C4-2B (cell line): Measurements from ENCODE around the gene NSMF.

Experiments
- H3K27ac ChIP-seq: fragments of 450-650 bp; 2 replicates; pipeline ENCODE4 v1.5.1; 2017
- ZFX ChIP-seq: fragments of 450-650 bp; IDR thresholded peaks from 2 replicates; pipeline ENCODE4 v1.6.1; 2017
- TF ChIP-seq, protein P1 (sequence below): fragments of 450-650 bp; conservative IDR thresholded peaks from 2 replicates; pipeline ENCODE4 v1.5.1; 2017; ENCODE audit warnings: mild to moderate bottlenecking

The NSMF gene

DNA sequence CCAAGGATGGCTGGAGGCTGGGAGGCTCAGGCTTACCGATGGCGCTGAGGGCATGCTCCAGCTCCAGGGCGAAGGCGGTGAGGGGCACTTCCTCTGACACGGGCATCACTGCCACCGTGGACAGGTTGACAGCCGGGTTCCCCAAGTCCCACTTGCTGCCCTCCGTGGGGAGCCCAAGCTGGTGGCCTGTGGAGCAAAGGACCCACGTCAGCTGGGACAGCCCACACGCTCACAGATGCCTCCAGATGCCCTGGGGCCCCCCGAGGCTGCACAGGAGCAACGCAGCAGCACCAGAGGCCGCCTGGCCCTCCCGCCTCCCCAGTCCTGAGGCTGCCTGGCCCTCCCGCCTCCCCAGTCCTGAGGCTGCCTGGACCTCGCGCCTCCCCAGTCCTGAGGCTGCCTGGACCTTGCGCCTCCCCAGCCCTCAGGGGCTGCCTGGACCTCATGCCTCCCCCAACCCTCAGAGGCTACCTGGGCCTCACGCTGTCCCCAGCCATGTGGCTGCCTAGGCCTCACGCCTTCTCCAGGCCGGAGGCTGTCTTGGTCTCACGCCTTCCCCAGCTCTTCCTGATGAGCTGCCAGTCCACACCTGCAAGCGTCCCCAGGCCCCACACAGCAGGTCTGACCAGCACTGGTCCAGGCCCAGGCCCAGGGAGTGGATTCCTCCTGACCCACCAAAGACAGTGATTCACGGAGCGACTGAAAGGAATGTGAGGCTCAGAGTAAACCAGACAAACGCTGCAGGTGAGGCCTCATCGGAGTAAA is 25.6 kb upstream of the NSMF start:
- peak overlapping the region; percentile 75 for H3K27ac ChIP-seq
- TF ChIP-seq, protein P1, sequence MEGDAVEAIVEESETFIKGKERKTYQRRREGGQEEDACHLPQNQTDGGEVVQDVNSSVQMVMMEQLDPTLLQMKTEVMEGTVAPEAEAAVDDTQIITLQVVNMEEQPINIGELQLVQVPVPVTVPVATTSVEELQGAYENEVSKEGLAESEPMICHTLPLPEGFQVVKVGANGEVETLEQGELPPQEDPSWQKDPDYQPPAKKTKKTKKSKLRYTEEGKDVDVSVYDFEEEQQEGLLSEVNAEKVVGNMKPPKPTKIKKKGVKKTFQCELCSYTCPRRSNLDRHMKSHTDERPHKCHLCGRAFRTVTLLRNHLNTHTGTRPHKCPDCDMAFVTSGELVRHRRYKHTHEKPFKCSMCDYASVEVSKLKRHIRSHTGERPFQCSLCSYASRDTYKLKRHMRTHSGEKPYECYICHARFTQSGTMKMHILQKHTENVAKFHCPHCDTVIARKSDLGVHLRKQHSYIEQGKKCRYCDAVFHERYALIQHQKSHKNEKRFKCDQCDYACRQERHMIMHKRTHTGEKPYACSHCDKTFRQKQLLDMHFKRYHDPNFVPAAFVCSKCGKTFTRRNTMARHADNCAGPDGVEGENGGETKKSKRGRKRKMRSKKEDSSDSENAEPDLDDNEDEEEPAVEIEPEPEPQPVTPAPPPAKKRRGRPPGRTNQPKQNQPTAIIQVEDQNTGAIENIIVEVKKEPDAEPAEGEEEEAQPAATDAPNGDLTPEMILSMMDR, result no peak
- TF ChIP-seq ZFX, result peak; percentile 78; the same call in 1 of the 2 replicates

DNA sequence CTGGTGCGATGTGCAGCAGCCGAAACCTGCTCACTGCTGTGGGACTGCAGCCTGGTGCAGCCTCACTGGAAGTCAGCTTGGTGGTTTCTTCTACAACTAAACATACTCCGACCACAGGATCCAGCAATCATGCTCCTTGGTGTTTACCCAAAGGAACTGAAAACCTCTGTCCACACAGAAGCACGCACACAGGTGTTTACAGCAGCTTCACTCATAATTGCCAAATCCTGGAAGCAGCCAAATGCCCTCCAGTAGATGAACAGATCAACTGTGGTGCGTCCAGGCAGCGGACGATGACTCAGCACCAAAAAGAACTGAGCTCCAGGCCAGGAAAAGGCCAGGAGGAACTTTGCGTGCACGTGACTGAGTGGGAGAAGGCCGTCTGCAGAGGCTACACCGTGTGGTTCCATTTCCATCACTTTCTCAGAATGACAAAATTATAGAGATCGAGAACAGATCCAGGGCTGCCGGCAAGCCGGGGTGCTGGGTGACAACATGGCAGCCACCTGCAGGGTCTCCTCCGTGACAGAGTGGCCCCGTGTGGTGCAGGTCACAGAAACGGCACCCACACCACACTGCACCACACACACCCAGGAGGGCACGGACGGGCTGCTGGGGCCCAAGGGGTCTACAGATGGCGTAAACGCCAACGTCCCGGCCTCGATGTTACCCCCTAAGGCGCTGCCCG is 23.1 kb upstream of the NSMF start:
- TF ChIP-seq ZFX, result no peak
- TF ChIP-seq, protein P1, result no peak
- peak overlapping the region; percentile 91 for H3K27ac ChIP-seq

DNA sequence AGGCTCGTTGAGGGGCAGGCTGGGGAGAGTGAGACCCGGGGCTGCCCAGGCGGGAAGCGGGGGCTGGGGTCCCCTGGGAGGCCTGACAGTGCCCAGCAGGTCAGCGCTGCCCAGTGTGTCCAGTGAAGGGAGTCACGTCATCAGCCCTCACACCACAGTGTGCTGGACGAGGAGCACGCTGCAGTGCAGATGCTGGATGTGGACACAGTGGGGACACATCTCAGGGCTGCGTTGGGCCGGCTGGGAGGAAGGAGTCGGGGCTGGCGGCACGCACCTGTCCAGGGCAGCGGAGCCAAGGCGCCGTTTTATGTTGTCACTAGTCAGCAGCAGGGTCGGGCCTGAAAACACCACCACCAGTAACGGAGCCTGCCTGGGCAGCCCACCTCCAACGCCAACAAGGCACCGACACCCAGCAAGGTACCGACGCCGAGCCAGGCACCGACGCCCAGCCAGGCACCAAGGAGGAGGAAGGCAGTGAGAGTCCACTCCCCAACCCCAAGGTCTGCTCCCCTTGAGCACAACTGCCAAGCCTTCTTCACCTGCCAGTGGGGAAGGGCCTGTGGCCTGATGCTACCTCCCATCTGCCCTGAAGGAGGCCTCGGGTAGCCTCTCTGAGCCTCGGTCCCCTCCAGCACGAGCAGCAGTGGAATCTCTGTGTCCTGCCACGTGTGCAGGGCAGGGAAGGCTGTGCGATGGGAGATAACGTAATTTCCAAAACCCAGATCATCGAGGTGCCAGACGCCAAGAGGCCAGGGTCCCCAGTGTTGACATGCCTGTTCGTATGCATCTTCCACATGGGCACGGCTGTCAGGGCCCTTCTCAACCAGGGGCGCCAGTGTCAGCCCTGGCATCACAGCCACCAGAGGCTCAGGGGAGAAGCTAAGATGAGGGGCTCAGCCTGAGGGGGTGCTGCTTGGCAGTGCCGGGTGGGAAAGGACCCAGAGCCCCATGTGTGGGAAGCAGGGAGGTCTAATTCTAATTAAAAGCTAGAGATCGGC is 21.9 kb upstream of the NSMF start:
- peak overlapping the region; percentile 91 for H3K27ac ChIP-seq
- TF ChIP-seq ZFX, result no peak
- TF ChIP-seq, protein P1, result no peak

DNA sequence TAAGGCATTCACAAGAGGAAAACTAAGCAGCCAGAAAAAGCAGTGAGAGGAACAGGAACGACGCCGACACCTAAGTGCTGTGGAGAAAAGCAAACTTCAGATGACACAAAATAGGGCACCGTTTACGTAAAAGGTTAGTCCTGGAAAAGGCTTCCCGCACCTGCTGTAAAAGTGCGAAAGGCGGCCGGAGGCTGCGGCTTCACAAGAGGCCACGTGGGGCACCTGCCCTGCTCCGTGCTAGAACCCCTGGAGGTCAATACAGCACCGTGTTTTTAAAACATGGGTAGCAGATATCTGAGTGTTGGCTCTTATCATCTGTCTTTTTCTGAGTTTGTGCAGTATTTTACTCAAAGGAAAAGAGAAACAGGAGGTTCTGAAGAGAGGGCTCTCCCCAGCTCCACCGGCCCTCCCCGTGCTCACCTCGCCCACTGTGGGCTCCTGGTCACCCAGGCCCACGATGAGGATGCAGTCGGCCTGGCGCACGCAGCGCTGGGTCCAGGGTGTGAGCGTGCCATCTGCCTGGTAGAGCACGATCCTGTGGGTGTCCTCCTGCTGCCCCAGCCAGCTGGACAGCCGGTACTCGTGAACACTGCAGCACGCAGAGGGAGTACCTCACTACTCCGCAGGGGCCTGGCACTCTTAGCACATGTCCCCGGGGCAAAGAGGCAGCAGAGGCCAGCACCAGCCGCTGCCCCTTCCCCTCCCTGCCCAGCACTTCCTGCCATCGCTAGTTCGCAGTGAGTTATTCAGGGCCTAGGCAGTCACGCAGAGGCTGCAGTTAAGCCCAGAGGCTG is 21.0 kb upstream of the NSMF start:
- peak overlapping the region; percentile 91 for H3K27ac ChIP-seq
- TF ChIP-seq ZFX, result no peak
- TF ChIP-seq, protein P1, result no peak

DNA sequence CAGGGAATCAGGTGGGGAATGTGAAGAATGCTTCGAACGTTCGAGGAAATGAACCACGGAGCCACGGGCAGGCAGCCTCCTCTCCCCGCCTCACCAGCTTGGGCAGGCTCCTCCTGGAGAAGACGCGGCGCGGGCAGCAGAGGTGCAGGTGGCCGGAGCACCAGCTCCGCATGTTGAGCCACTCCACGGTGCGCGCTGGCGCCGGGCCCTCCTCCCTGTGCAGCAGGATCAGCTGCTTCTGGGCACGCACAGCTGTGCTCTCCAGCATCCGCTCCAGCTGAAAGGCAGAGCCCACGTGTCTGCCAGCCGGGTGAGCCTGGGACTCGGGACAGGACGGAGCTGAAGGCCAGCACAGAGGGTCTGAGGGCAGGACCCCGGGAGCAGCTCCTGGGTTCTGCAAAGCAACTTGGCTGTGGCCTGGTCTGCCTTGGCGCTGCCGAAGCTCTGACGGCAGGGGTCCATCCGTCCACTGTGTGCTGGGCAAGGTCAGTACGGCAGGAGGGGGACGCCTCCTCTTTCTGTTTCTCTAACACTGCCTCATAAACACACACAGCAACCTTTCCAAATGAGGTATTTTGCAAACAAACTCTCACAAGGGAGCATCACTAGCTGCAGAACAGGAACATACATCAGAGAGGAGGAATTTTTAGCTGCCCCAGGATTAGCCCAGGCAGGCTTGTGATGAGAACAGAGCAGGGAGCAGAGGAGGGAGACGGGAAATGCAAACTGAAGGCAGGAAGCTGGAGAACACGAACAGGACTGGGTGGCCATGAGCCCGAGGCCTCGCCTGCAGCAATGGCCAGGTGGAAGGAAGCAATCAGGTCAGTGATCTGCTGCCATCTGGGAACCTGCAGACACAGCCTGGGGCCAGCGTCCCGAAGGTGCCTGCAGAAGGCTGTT is 20.1 kb upstream of the NSMF start:
- H3K27ac ChIP-seq, result no peak overlapping the region; the same call in 1 of the 2 replicates
- TF ChIP-seq, protein P1, result no peak
- no peak for TF ChIP-seq ZFX

DNA sequence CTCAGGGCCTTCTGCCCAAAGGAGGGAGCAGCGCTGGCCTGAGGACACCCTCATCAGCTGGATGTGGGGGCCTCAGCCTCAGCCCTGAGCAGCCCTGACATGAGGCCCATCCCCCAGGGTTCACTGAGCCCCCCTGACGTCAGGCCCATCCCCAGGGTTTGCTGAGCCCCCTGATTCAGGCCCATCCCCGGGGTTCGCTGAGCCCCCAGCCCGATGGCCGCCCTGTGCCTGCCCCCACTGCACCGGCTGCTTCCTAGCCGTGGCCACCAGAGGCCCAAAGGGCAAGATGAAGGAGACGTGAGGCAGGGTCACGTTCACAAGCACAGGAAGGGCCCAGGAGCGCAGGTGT is 19.5 kb upstream of the NSMF start:
- TF ChIP-seq, protein P1, result no peak
- TF ChIP-seq ZFX, result no peak
- no peak overlapping the region for H3K27ac ChIP-seq
